Lower lobe of right lung (tissue), 2 donors: ENCODE data around the gene PI4KA. TPM values are rescaled to one million over a fixed set of nuclear protein-coding genes. Genes with fewer than 3 reads are reported as not detected.
"Not testable (repeated sequence)": the region's sequence is repeated elsewhere in the genome, so short reads cannot be mapped to it uniquely, and the experiment has no call there.

Source experiments
- ATAC-seq, 2 donors: fragments of 200-7000 bp; cut with Tn5 transposase; one replicate each; pipeline ENCODE4 v1.9.1; 2020 to 2022; ENCODE audit warnings: mild to moderate bottlenecking in 2 of 2, moderate library complexity in 2 of 2
- DNase-seq: peaks from one replicate; pipeline ENCODE4 v3.0.0-alpha.2; 2020
- H3K27ac ChIP-seq: fragments of 200-600 bp; one replicate; pipeline ENCODE4 v1.8.0; 2022
- H3K27me3 ChIP-seq: fragments of 200-600 bp; one replicate; pipeline ENCODE4 v1.8.0; 2022; ENCODE audit warnings: low read depth
- H3K36me3 ChIP-seq: fragments of 200-600 bp; one replicate; pipeline ENCODE4 v1.8.0; 2022; ENCODE audit warnings: mild to moderate bottlenecking
- H3K4me1 ChIP-seq: fragments of 200-600 bp; one replicate; pipeline ENCODE4 v1.8.0; 2022
- H3K4me3 ChIP-seq: fragments of 200-600 bp; one replicate; pipeline ENCODE4 v1.8.0; 2022; ENCODE audit warnings: mild to moderate bottlenecking
- H3K9me3 ChIP-seq: fragments of 200-600 bp; one replicate; pipeline ENCODE4 v1.8.0; 2022
- intact Hi-C: fragments of 100-400 bp; cut with DNase I; formaldehyde crosslinking; loops from one replicate; pipeline ENCODE4 v1.11.0; 2022
- total RNA-seq: library from RNA; stranded (reverse); fragmentation: NEBNext Ultra II Directional; extraction: Animal tissue kit (Norgen Biotek cat#: 25700); gene quantifications from one replicate; pipeline ENCODE4 v1.2.1, GENCODE V29; 2021
- TF ChIP-seq, protein P1 (sequence below): fragments of 200-600 bp; IDR thresholded peaks from one replicate; pipeline ENCODE4 v1.8.0; 2022; ENCODE audit warnings: antibody characterized with exemption, mild to moderate bottlenecking
- donor health status: DM: no; HTN: yes; CAD: no; lungs with severe emphysema.

PI4KA gene
- total RNA-seq, 1 donor from 2014 or later: 109 TPM

DNA sequence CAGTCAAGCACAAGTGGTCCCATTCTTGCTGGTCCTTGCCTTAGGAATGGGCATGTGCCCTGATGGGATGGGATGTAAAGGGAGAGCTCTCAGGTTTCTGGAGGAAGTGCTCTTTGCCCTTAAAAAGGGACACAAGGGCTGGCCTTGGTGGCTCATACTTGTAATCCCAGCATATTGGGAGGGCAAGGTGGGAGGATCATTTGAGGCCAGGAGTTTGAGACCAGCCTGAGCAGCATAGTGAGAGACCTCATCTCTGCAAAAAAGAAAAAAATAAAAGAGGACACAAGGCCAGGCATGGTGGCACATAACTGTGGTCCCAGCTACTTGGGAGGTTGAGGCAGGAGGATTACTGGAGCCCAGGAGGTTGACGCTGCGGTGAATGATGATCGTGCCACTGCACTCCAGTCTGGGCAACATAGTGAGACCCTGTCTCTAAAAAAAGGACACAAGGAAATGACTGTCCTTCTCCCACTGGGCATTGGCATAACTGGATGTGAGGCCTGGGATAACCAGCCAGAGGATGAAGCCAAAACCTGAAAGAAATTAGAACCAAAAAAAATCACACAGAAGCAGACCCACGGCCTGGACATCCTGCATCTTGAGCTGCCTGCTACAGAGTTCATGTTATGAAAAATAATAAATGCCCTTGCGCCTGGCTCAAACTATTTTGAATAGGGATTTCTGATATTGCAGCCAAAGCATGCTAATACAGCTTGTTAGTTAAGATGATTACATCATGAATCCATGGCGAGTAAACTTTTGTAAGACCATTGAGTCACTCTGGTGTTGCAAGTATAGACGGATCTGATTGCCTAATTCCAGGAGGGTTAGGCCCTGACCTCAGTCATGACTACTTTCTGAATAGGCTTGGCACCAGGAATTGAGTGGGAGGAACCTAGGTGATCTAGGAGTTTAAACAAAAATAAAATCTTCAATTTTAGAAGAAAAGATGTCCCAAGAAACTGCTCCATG is 45.7 kb upstream of the PI4KA start:
- DNase-seq (no peak), ATAC-seq (peak; percentile 91 to 96)
- TF ChIP-seq, protein P1, sequence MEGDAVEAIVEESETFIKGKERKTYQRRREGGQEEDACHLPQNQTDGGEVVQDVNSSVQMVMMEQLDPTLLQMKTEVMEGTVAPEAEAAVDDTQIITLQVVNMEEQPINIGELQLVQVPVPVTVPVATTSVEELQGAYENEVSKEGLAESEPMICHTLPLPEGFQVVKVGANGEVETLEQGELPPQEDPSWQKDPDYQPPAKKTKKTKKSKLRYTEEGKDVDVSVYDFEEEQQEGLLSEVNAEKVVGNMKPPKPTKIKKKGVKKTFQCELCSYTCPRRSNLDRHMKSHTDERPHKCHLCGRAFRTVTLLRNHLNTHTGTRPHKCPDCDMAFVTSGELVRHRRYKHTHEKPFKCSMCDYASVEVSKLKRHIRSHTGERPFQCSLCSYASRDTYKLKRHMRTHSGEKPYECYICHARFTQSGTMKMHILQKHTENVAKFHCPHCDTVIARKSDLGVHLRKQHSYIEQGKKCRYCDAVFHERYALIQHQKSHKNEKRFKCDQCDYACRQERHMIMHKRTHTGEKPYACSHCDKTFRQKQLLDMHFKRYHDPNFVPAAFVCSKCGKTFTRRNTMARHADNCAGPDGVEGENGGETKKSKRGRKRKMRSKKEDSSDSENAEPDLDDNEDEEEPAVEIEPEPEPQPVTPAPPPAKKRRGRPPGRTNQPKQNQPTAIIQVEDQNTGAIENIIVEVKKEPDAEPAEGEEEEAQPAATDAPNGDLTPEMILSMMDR: no peak
- Histone ChIP-seq H3K4me3 (no peak overlapping the region), H3K4me1 (peaks cover 10% of the 10 kb centered on the region), H3K36me3 (no peaks in the 10 kb centered on the region), H3K27me3 (no peaks in the 10 kb centered on the region), H3K27ac (no peak overlapping the region), H3K9me3 (no peaks in the 10 kb centered on the region)
- intact Hi-C loops: no loop called here

DNA sequence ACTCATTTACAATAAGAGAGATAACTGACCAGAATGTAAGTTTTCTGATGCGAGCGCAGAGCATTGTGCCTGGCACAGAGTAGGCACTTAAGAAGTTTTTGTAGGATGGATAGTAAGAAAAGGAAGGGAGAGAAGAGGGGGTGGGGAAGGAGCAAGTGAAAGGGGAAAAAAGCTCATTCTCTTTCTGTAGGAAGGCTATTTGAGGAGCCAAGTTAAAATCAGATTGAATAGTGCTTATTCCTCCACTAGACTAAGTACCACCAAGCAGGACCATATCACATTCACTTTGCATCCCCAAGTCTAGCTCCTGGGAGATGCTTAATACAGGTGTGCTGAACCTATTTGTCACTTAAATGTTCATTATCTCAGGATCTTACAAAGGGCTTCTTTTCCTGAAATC is 44.5 kb upstream of the PI4KA start:
- no peak for ATAC-seq
- H3K36me3 ChIP-seq: no peaks in the 10 kb centered on the region
- H3K4me1 ChIP-seq: peaks cover 10% of the 10 kb centered on the region
- TF ChIP-seq, protein P1: no peak
- DNase-seq: no peak
- H3K9me3 ChIP-seq: no peaks in the 10 kb centered on the region
- intact Hi-C loops: no loop called here
- no peak overlapping the region for H3K4me3 ChIP-seq
- H3K27ac ChIP-seq: no peak overlapping the region
- no peaks in the 10 kb centered on the region for H3K27me3 ChIP-seq

DNA sequence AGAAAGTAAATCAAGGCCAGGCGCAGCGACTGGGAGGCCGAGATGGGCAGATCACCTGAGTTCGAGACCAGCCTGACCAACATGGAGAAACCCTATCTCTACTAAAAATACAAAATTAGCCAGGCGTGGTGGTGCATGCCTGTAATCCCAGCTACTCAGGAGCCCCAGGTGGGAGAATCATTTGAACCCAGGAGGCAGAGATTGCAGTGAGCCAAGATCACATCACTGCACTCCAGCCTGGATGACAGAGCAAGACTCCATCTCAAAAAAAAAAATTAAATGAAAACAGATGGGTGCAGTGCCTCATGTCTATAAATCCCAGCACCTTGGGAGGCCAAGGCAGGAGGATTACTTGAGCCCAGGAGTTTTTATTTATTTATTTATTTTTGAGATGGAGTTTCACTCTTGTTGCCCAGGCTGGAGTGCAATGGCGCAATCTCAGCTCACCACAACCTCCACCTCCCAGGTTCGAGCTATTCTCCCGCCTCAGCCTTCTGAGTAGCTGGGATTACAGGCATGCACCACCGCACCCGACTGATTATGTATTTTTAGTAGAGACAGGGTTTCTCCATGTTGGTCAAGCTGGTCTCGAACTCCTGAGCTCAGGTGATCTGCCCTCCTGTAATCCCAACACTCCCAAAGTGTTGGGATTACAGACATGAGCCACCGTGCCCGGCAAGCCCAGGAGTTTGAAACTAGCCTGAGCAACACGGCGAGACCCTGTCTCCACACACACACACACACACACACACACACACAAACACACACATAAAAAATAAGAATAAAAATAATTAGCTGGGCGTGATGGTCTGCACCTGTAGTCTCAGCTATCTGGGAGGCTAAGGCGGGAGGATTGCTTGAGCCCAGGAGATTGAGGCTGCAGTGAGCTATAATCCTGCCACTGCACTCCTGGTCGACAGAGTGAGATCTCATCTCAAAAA is 42.8 kb upstream of the PI4KA start:
- ATAC-seq, H3K27me3 ChIP-seq, H3K27ac ChIP-seq, H3K36me3 ChIP-seq, intact Hi-C loops, DNase-seq, H3K9me3 ChIP-seq, H3K4me3 ChIP-seq, H3K4me1 ChIP-seq: not testable (repeated sequence)

DNA sequence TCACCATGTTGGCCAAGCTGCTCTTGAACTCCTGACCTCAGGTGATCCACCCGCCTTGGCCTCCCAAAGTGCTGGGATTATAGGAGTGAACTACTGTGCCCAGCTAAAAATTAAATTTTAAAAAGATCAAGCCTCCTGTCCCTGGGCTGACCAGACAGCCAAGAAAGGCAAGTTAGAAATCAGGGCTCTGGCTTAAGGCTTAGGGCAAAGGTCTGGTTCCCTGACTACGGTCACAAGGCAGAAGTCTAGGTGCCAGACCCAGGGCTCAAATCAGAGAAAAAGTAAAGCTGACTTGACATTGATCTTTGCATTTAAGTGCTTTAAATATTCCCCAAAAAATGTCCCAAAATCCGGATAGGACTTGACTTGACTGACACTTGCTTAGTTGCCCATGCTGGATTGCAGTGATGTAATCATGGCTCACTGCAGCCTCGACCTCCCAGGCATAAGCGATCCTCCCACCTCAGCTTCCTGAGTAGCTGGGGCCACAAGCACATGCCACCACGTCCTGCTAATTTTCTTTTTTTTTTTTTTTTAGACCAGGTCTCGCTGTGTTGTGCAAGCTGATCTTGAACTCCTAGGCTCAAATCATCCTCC is 41.3 kb upstream of the PI4KA start:
- TF ChIP-seq, protein P1: no peak
- H3K27me3 ChIP-seq: no peaks in the 10 kb centered on the region
- no peak overlapping the region for H3K4me3 ChIP-seq
- ATAC-seq (no peak), DNase-seq (no peak)
- H3K9me3 ChIP-seq: no peaks in the 10 kb centered on the region
- H3K36me3 ChIP-seq: no peaks in the 10 kb centered on the region
- peaks cover 8% of the 10 kb centered on the region for H3K4me1 ChIP-seq
- intact Hi-C loops: no loop called here
- no peak overlapping the region for H3K27ac ChIP-seq

DNA sequence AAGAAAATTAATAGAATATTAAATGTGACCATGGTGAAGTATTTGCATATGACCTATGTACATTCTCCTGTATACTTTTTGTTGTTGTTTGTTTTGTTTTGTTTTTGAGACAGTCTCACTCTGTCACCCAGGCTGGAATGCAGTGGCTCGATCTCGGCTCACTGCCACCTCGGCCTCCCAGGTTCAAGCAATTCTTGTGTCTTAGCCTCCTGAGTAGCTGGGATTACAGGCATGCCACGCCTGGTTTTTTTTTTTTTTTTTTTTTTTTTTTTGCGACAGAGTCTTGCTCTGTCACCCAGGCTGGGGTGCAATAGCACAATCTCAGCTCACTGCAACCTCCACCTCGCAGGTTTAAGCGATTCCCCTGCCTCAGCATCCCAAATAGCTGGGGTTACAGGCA is 39.1 kb upstream of the PI4KA start:
- ATAC-seq, H3K36me3 ChIP-seq, H3K27me3 ChIP-seq, H3K9me3 ChIP-seq, H3K4me1 ChIP-seq, DNase-seq, H3K4me3 ChIP-seq, intact Hi-C loops, H3K27ac ChIP-seq: not testable (repeated sequence)

DNA sequence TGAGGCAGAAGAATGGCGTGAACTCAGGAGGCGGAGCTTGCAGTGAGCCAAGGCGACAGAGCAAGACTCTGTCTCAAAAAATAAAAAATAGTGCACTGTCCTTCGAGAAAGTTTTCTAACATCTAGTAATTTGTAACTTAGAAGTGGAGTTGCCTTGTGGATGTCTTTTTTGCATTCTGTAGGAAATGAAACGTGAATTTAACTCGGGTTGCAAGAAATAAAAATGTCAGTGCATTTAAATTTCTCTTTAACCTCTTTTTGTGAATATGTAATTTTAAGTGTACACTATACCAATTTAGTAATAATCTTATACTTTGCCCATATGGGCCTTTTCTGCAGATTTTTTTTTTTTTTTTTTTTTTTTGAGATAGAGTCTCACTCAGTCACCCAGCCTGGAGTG is 32.4 kb upstream of the PI4KA start:
- Histone ChIP-seq H3K4me3 (no peak overlapping the region), H3K27ac (no peak overlapping the region), H3K4me1 (peaks cover 3% of the 10 kb centered on the region), H3K9me3 (no peaks in the 10 kb centered on the region), H3K36me3 (peaks cover 40% of the 10 kb centered on the region), H3K27me3 (no peaks in the 10 kb centered on the region)
- intact Hi-C loops: no loop called here
- ATAC-seq: no peak
- TF ChIP-seq, protein P1: no peak
- no peak for DNase-seq
